NB4 (cell line): Measurements from ENCODE around the gene CCDC57.
A peak's percentile ranks its signal among the peaks of the same experiment; 100 is the strongest.

Source experiments
- DNase-seq: peaks from one replicate; pipeline ENCODE4 v3.0.0; 2010; ENCODE audit warnings: low read depth
- H3K4me3 ChIP-seq: one replicate; pipeline ENCODE4 v1.5.1; 2011; ENCODE audit warnings: mild to moderate bottlenecking, low read depth, low read length, moderate library complexity
- CTCF ChIP-seq: IDR thresholded peaks from one replicate; pipeline ENCODE4 v1.5.1; 2012; ENCODE audit warnings: low read depth, low read length
- MAX ChIP-seq: IDR thresholded peaks from 2 replicates; pipeline ENCODE4 v1.6.1; 2011; ENCODE audit warnings: low read depth, low read length
- MYC ChIP-seq: IDR thresholded peaks from 2 replicates; pipeline ENCODE4 v1.6.1; 2011; ENCODE audit warnings: low read depth, low read length
- POLR2A ChIP-seq: IDR thresholded peaks from 2 replicates; pipeline ENCODE4 v1.6.1; 2011; ENCODE audit warnings: mild to moderate bottlenecking; ENCODE audit not compliant: insufficient read length; ENCODE audit errors: extremely low read depth

Gene CCDC57

GRCh38 chr17:82085931-82086764, 126.5 kb downstream of the CCDC57 start:
- no peak overlapping the region for H3K4me3 ChIP-seq
- no peak for TF ChIP-seq MAX
- no peak for DNase-seq

- no peak for TF ChIP-seq MAX
- TF ChIP-seq CTCF: no peak
- TF ChIP-seq POLR2A: no peak
- TF ChIP-seq MYC: no peak
- H3K4me3 ChIP-seq: no peak overlapping the region
- no peak for DNase-seq
These were observed 127.4 kb downstream of the CCDC57 start for GRCh38 chr17:82085031-82085861.

- no peak overlapping the region for H3K4me3 ChIP-seq
- no peak for DNase-seq
- TF ChIP-seq POLR2A (peak; percentile 21), CTCF (no peak), MYC (no peak), MAX (no peak)
These were observed 128.1 kb downstream of the CCDC57 start for GRCh38 chr17:82084373-82085030.

- TF ChIP-seq MYC (no peak), CTCF (no peak), MAX (no peak), POLR2A (peak; percentile 9)
- DNase-seq: no peak
- no peak overlapping the region for H3K4me3 ChIP-seq
These were observed 128.9 kb downstream of the CCDC57 start for GRCh38 chr17:82083533-82084359.

- DNase-seq: no peak
- TF ChIP-seq POLR2A: no peak
- TF ChIP-seq MYC: no peak
- no peak for TF ChIP-seq MAX
- no peak for TF ChIP-seq CTCF
- H3K4me3 ChIP-seq: no peak overlapping the region
These were observed 129.6 kb downstream of the CCDC57 start for GRCh38 chr17:82083009-82083408.
